Measurements from ENCODE around the gene ATPAF1. TPM values are rescaled to one million over a fixed set of nuclear protein-coding genes. Genes with fewer than 3 reads are reported as not detected.

ATPAF1 gene
- total RNA-seq, 1 donor from 2014 or later, result 24.5 TPM

- no peak overlapping the region for H3K4me3 Mint-ChIP-seq
- ChIA-PET POLR2A (interaction anchor here (0.5 kb wide), 1 partner anchor 22 kb away, joined by 5 read pairs; no protein-coding TSS in a partner anchor), CTCF (no interaction called here)
- TF ChIP-seq CTCF (IDR thresholded peaks at IDR 0.05), result no peak
- H3K27ac Mint-ChIP-seq, result no peak overlapping the region
- no peaks in the 10 kb centered on the region for H3K4me1 Mint-ChIP-seq
- intact Hi-C loops (cut with micrococcal nuclease), result no loop called here
- no peak for DNase-seq
- no peak for ATAC-seq (ENCODE audit: low read depth)
- H3K9me3 Mint-ChIP-seq, result no peaks in the 10 kb centered on the region
- no peaks in the 10 kb centered on the region for H3K27me3 Mint-ChIP-seq
- peaks cover 87% of the 10 kb centered on the region for H3K36me3 Mint-ChIP-seq (ENCODE audit: low read depth)
These were observed 13.9 kb upstream of the ATPAF1 start for GRCh38 chr1:46682064-46682463.

DNA sequence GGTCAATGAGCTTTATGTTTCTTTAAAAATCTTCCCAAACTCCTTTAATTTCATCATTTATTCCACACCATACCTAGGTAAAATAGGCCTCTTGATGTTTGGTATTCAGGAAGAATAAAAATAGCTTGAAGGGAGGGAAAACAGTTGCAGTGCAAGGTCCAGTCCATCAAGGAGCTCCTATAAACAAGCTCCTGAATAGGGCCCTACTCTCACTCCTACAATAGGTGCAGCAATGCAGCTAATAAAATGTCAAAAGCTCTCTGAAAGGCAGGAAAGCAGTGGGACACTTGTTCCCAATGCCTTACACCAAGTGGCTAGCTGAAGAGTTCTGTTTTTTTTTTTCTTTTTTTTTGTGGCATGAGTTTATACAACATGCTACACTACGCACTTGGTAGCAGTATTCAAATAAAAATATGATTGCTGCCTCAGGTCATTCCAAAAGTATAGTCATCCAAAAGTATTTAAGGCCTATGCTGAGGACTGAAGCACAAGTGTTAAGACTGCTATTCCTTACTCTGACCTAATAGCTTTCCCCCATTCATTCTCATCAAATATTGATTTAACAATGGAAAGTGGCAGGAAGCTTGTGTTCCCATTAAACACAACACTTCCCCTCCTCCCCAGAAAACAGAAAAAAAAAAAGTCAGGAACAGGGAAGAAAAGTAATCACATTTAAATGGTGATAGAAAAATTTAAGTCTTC lies 13.3 kb upstream of the ATPAF1 start:
- H3K36me3 Mint-ChIP-seq (ENCODE audit: low read depth), result peaks cover 86% of the 10 kb centered on the region
- no peak overlapping the region for H3K4me3 Mint-ChIP-seq
- POLR2A ChIA-PET, result no interaction called here

DNA sequence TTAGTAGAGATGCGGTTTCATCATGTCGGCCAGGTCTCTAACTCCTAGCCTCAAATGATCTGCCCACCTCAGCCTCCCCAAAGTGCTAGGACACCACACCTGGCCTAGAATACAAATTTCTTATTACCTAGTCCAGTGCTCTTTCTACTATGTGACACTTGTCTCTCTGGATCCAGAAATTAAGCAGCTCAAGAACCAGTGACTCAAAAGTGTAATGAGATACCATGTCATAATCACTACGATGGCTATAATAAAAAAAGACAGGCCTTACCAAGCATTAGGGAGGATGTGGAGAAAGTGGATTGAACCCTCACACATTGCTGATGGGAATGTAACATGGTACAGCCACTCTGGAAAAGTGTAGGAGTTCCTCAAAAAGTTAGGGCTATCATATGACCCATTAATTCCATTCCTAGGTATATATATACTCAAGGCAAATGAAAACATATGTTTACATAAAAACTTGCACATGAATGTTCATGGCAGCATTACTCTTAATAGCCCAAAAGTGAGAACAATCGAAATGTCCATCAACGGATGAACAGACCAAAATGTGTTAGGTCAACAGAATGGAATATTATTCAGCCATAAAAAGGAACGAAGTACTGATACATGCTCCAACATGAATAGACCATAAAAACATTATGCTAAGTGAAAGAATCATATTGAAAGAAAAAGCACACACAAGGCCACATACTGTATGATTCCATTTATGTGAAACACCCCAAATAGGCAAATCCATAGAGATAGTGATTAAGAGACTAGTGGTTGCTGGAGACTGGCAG lies 11.8 kb upstream of the ATPAF1 start:
- CTCF ChIA-PET, result no interaction called here
- POLR2A ChIA-PET, result no interaction called here
- no peak for TF ChIP-seq CTCF (IDR thresholded peaks at IDR 0.05)
- ATAC-seq (ENCODE audit: low read depth) (no peak), DNase-seq (no peak)
- intact Hi-C loops (cut with micrococcal nuclease), result no loop called here
- Mint-ChIP-seq H3K27ac (no peak overlapping the region), H3K27me3 (no peaks in the 10 kb centered on the region), H3K4me3 (no peak overlapping the region), H3K36me3 (ENCODE audit: low read depth) (peaks cover 88% of the 10 kb centered on the region), H3K9me3 (no peaks in the 10 kb centered on the region), H3K4me1 (peaks cover 15% of the 10 kb centered on the region)

More for the DNA sequence above, 13.3 kb upstream of the ATPAF1 start:
- Mint-ChIP-seq H3K9me3 (no peaks in the 10 kb centered on the region), H3K27me3 (no peaks in the 10 kb centered on the region), H3K27ac (peak overlapping the region; percentile 41), H3K4me1 (peaks cover 3% of the 10 kb centered on the region)
- CTCF ChIA-PET, result no interaction called here
- no peak for TF ChIP-seq CTCF (IDR thresholded peaks at IDR 0.05)
- no peak for ATAC-seq (ENCODE audit: low read depth)
- intact Hi-C loops (cut with micrococcal nuclease), result no loop called here
- no peak for DNase-seq

DNA sequence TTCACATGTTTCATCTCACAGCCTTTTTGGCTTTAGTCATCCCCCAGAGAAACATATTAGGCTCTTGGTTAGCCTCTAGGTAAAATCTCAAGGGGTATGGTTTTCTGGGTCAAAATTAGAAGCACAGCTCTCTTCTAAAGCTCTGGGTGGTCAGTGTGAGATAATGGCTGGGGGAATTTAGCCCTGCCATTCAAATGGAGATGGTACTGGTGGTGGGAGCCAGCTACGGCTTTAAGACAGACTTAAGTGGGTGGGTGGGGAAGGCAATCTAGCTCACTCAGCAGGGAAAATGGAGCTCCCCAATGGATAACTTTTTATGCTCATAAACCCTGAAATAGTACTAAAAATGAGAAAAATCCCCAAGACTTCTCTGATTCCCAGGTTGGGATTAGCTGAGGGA lies 9.2 kb upstream of the ATPAF1 start:
- CTCF ChIA-PET, result no interaction called here

More for the DNA sequence above, 9.2 kb upstream of the ATPAF1 start:
- no peak for DNase-seq
- Mint-ChIP-seq H3K27me3 (no peaks in the 10 kb centered on the region), H3K36me3 (ENCODE audit: low read depth) (peaks cover 84% of the 10 kb centered on the region), H3K4me1 (peaks cover 15% of the 10 kb centered on the region), H3K4me3 (no peak overlapping the region), H3K9me3 (no peaks in the 10 kb centered on the region), H3K27ac (no peak overlapping the region)
- POLR2A ChIA-PET, result no interaction called here
- intact Hi-C loops (cut with micrococcal nuclease), result no loop called here
- no peak for TF ChIP-seq CTCF (IDR thresholded peaks at IDR 0.05)
- ATAC-seq (ENCODE audit: low read depth), result no peak

All from activated B cell treated with CpG ODN at 0.5 μM for 24 hours (primary cell).